Kidney epithelial cell (primary cell): ENCODE results near the gene PHF2. TPM values are rescaled to one million over a fixed set of nuclear protein-coding genes. Genes with fewer than 3 reads are reported as not detected.

ENCODE experiments used
- DNase-seq: peaks from one replicate; pipeline ENCODE4 v3.0.0-alpha.2; 2010; ENCODE audit warnings: low read depth
- H3K27me3 ChIP-seq: 2 replicates; pipeline ENCODE4 v1.6.0; 2011; ENCODE audit warnings: low read length; ENCODE audit not compliant: control insufficient read depth, insufficient read depth
- H3K36me3 ChIP-seq: 2 replicates; pipeline ENCODE4 v1.5.1; 2011; ENCODE audit warnings: low read length; ENCODE audit not compliant: control insufficient read depth, insufficient read depth
- H3K4me3 ChIP-seq: 2 replicates; pipeline ENCODE4 v1.5.1; 2011; ENCODE audit warnings: low read depth, mild to moderate bottlenecking, control low read depth, low read length
- total RNA-seq: library from RNA; depleted of rRNA; stranded (reverse); fragments of >200 nt; gene quantifications from 2 replicates; pipeline ENCODE4 v1.2.3, GENCODE V29; 2015
- TF ChIP-seq, protein P1 (sequence below): IDR thresholded peaks from 2 replicates; pipeline ENCODE4 v1.5.1; 2011; ENCODE audit warnings: mild to moderate bottlenecking, moderate library complexity, low read length, control low read depth, inconsistent platforms; ENCODE audit not compliant: insufficient read depth, poor library complexity, severe bottlenecking

PHF2 gene
- total RNA-seq, 1 donor from 2014 or later, result 20.4 TPM

DNA sequence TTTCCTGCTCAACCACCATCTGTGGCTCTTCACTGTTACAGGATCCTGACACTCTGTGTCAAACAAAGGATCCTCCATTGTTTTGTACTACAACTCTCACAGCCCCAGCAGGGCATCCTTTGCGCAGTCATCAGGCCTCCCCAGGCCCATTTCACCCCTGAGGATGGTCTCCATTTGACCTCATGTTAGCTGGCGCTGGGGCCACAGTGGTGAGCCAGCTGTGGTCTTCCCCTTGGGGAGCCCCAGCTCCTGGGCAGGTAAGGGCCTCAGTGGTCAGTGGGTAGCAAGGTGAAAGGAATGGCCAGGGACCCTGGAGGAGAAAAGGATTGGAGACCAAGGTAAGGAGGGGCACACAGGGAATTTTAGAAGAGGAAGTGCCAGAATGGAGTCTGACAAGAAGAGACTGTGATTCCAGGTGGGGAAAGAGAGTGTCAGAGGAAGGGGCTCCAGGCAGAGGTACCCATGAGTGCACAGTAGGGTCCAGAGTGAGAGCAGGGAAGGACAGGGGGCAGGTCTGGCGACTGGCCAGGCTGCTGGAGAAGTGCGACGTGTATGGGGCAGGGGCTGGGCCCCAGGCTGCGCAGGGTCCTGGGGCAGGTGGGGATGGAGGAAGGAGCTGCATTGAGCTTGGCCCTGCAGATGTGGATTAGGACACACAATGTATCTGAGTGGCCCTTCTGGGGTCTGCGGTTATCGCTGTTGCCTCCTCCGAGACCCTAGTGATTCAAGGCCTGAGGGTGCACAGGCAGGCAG, 109.9 kb downstream of the PHF2 start:
- Histone ChIP-seq H3K36me3 (no peaks in the 10 kb centered on the region), H3K4me3 (no peak overlapping the region), H3K27me3 (no peaks in the 10 kb centered on the region)
- TF ChIP-seq, protein P1, sequence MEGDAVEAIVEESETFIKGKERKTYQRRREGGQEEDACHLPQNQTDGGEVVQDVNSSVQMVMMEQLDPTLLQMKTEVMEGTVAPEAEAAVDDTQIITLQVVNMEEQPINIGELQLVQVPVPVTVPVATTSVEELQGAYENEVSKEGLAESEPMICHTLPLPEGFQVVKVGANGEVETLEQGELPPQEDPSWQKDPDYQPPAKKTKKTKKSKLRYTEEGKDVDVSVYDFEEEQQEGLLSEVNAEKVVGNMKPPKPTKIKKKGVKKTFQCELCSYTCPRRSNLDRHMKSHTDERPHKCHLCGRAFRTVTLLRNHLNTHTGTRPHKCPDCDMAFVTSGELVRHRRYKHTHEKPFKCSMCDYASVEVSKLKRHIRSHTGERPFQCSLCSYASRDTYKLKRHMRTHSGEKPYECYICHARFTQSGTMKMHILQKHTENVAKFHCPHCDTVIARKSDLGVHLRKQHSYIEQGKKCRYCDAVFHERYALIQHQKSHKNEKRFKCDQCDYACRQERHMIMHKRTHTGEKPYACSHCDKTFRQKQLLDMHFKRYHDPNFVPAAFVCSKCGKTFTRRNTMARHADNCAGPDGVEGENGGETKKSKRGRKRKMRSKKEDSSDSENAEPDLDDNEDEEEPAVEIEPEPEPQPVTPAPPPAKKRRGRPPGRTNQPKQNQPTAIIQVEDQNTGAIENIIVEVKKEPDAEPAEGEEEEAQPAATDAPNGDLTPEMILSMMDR, result no peak
- DNase-seq, result no peak

DNA sequence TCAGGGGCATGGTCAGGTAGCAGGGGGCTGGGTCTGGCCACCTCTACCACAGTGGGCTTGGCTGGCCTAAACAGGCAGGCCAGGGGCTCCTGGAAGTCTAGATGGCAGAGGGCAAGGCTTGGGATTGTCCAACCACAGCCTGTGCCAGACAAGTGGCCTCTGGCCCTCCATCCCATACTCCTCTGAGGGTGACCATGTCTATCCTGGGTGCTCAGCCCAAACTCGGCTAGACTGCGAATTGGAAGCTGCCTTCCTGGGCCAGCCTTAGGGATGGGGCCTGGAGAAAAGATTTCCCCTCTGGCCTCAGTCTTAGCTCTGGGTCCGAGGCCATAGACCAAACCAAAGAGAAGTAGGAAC, 110.5 kb downstream of the PHF2 start:
- no peak overlapping the region for H3K4me3 ChIP-seq
- TF ChIP-seq, protein P1, result no peak
- no peak for DNase-seq
- H3K36me3 ChIP-seq, result no peaks in the 10 kb centered on the region
- no peaks in the 10 kb centered on the region for H3K27me3 ChIP-seq

DNA sequence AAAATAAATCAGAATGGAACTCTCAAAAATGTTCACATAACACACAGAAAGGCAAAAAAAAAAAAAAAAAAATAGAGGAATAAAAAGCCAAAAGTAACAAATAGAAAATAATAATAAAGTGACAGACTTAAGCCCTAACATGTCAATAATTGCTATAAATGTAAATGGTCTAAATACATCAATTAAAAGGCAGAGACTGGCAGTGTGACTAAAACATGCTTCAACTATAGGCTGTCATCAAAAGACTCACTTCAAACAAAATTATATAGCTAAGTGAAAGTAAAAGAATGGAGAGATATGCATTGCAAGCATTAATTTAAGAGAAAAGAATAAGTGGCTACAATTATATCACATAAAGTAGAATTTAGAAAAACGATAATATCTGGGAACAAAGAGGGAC, 114.2 kb downstream of the PHF2 start:
- Histone ChIP-seq H3K4me3 (no peak overlapping the region), H3K27me3 (no peaks in the 10 kb centered on the region), H3K36me3 (no peaks in the 10 kb centered on the region)
- TF ChIP-seq, protein P1, result no peak
- DNase-seq, result no peak

DNA sequence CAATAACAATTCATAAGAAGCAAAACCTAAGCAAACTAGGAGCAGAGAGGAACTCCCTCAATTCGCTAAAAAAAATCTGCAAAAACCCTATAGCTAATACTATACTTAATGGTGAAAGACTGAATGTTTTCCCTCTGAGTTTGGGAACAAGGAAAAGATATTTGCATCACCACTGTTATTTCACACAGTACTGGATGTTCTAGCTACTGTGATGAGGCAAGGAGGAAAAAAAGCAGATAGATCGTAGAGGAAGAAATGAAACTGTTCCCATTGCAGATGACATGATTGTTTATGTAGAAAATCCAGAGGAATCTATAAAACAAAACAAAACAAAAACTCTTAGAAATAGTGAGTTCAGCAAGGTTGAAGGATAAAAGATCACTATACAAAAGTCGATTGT, 116.7 kb downstream of the PHF2 start:
- DNase-seq, result no peak
- Histone ChIP-seq H3K27me3 (no peaks in the 10 kb centered on the region), H3K4me3 (no peak overlapping the region), H3K36me3 (no peaks in the 10 kb centered on the region)
- TF ChIP-seq, protein P1, result no peak

DNA sequence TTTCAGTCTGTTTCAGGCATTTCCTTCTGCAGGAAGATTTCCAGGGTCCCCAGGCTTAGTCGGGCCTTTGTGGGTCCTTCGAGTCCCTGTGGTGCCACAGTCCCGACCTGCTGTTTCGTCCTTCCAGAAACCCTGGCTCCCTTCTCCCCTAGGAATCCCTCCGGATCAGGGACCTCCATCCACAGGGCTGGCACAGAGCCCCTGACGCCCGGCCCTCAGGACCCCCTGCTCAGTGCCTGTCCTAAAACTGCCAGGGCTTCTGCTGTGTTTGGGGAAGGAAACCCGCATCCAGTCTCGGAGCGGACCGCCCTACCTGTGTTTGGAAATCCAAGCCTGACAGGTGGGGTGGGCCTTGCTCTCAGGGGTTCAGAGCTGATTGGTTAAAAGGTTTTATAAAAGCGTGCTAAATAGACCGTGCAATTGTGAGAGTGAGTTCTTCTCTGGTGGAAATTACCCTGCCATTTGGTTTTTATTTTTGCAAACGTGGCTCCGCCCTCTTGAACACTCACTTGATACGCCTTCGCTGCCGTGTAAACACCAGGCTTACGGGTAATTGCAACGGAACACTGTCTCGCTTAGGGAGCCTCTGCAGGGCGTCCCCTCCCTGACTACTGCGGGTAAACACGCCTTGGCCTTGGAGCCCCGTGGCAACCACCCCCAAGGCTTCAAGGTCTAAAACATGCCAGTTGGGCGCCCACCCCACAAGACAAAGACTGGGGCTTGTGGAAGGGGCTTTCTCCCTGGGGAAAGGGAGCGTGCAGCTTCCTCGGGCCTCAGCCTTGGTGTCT, 121.2 kb downstream of the PHF2 start:
- H3K4me3 ChIP-seq, result no peak overlapping the region
- TF ChIP-seq, protein P1, result no peak
- H3K27me3 ChIP-seq, result no peaks in the 10 kb centered on the region
- no peaks in the 10 kb centered on the region for H3K36me3 ChIP-seq
- DNase-seq, result no peak
